GM19468 (cell line): Measurements from ENCODE around the gene PLA2G6.
"Not testable (repeated sequence)": the region's sequence is repeated elsewhere in the genome, so short reads cannot be mapped to it uniquely, and the experiment has no call there.

Source experiments
- ATAC-seq: cut with Tn5 transposase; IDR thresholded peaks from one replicate; pipeline ENCODE4 v1.9.1; 2021; ENCODE audit warnings: mild to moderate bottlenecking, moderate library complexity, moderate number of reproducible peaks; ENCODE audit not compliant: unreplicated experiment; ENCODE audit errors: extremely low read depth

The PLA2G6 gene

DNA sequence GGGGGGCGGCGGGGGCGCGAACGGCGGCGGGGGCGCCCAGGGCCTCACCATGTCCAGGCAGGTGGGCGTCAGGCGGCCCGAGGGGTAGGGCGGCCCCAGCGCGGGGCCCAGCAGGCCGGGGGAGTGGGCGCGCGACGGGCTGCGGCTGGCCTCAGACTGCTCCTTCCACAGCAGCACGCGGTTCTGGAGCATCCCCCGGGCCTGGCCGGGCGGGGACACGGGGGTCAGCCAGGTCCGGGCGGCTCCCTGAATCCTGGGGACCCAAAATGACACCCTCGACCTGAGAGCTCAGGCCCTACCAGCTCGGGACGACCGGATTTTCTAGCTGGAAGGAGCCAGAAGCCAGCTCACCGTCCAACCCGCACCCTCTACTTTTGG lies 92.2 kb downstream of the PLA2G6 start:
- no peak for ATAC-seq

DNA sequence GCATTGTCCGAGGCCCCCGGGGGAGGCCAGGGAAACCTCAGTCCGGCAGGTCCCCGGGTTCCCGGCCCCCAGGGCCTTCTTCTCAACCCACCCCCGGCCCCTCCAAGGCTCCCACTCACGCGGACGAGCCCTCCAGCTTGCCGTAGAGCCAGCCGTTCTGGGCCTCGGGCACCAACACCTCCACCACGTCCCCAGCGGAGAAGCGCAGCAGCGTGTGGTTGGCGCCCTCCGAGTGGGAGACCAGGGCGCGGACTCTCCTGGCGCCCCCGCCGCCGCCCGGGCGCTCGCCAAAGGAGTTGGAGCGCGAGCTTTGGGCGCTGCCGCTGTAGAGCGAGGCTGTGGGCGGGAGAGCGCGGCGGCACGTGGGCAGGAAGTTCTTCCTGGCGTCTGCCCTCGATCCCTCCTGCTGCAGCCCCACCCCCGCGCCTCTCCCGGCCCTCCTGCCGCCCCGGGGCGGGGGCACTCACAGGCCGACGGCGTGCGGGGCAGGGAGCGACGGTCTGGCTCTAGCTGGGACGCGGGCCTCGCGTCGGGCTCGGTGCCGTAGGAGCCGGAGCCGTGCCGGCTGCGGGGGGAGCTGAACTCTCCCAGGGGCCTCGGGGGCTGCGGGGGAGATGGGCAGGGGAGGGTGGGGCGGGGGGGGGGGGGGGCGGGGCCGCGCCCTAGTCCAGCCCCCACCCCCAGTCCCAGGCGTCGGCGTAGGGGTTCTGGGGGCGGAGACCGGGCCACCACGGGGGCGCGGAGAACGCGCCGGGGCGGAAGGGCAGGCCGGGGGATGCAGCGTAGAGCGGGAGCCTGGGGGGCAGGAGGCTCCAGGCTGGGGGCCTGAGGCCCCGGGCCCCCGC lies 92.8 kb downstream of the PLA2G6 start:
- no peak for ATAC-seq

- no peak for ATAC-seq
Measured at GRCh38 chr22:38087855-38088254, 93.8 kb downstream of the PLA2G6 start.

- ATAC-seq: no peak
Measured at GRCh38 chr22:38086942-38087341, 94.7 kb downstream of the PLA2G6 start.

GRCh38 chr22:38086001-38086845 lies 95.4 kb downstream of the PLA2G6 start:
- ATAC-seq: no peak

- no peak for ATAC-seq
Measured at GRCh38 chr22:38085501-38085900, 96.1 kb downstream of the PLA2G6 start.

- ATAC-seq: no peak
Measured at GRCh38 chr22:38085056-38085455, 96.6 kb downstream of the PLA2G6 start.

DNA sequence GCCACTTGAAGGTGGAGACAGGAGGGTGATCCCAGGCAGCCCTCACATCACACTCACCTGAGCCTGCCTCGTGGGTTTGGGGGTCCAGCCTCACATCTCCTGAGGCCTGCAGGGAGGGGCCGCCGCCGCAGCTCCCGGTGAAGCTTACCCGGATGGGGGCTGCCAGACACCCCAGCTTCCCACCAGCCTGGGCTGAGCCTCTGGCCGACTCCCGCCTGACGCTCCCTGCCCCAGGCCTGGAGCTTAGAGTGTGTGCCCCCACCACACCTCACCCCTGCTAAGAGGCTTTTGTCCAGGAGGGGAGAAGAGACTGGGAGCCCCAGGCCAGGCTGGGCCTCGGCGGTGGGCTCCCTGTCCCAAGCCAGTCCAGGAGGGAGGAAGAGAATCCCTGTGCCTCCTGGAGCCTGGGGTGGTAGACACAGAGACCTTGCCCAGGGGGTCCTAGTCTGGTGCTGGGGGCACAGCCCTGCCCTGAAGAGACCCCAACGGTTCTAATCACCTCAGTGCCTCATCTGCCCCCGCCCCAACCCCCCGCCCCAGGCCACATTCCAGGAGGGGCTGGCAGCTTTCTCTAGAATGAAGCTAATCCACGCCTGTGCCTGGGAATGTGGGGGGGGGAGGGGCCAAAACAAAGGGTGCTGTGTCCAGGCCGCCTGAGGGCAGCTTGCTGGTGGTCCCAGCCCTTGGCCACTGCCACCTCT lies 97.5 kb downstream of the PLA2G6 start, which contains the start of gene SLC16A8:
Gene SLC16A8, minus strand, starts transcription at position 254 of the 701 bp plus-strand sequence. CDS start 1,311 bp downstream, outside the sequence.
- ATAC-seq: no peak

DNA sequence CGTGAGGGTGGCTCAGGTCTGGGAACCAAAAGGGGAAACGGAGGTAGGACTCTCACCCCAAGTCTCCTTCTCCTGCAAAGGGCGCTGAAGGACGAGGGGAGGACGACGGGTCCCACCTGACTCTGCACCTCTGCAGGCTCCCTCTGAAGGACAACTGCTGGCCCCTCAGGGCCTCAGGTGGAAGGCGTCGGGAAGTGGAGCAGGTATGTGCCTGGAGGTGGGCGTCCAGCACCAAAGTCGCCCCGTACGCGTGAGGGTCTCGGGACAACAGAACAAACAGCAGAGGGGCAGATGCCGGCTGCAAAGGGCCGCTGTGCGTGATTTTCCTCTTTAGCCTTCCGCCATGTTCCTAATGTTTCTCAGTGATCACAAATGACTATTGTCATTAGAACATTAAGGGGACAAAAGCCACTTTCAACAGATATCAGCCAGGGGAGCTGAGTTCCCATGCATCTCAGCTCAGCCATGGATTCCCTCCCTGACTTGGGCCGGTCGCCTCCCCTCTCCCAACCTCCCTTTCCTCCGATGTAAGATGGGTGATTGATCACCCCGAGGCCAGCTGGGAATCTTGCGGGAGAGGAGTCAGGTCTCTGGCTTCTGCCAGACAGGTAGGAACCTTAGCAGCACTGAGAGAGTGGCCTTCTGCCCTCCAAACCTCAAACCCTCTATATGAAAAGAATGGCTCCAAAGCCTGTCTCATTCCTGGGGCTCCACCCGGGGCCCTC lies 98.5 kb downstream of the PLA2G6 start:
- no peak for ATAC-seq

DNA sequence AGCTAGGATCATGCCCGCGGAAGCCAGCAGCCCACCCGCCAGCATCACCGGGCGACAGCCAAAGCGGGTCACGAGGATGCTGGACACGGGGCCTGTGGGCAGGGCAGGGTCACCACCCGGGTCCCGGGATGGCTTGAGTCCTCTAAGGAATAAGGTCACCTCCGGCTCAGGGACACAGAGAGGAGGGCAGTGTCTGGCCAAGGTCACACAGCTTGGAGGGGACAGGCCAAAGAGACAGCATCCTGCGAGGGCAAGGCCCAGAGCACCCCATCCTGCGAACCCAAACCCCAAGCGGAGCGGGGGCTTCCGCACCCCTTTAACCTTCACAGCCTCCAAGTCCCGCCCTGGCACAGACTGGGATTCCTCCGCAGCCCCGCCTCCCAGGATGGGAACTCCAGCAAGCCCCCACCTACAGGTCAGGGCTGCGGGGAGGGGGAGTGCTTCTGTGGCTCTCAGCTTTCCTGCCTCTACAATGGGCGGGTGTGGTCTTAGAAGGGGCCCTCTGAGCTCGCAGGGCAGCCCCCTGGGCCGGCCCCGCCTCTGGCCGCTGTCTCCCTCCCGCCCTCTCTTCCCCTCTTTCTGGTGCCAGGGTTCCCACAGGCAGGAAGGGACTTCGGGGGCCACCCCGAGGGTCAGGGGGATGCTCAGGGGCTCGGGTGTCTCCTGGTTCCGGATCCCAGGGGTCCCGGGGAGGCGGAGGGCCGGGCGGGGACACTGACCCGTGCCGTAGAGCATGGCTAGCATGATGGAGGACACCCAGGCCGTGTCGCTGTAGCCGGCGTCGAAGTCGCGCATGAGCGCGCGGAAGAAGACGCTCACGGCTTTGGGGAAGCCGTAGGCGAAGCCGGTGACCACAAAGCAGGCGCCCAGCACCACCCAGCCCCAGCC lies 99.4 kb downstream of the PLA2G6 start:
- no peak for ATAC-seq

- no peak for ATAC-seq
Measured at GRCh38 chr22:38081636-38081940, 100.0 kb downstream of the PLA2G6 start.

DNA sequence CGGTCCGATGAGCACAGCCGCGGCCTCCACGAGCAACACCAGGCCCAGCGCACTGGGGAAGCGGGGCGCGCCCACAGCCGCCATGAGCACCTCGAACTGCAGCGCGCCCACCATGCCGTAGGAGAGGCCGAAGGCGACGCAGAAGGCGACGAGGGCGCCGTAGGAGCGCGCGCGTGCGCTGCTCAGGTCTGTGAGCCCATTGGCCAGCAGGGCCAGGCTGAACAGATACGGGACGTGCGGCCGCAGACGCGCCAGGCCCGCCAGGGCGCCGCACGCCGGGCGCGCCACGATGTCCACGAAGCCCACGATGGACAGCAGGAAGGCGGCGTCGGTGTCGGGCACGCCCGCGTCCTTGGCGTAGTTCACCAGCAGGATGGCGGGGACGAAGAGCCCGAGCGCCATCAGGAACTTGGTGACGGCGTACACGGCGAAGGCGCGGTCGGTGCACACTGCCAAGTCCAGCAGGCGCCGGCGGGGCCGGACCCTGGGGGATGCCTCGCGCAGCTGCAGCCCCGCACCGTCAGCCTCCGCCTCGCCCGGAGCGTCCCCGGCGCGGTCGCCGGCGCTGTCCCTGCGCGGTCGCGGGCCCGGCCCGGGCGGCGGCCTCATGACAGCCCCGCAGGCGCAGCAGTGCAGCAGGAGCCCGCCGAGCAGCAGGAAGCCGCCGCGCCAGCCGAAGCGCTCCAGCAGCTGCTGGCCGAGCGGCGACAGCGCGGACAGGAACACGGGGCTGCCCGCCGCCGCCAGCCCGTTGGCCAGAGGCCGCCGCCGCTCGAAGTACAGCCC lies 100.6 kb downstream of the PLA2G6 start:
- ATAC-seq: no peak

DNA sequence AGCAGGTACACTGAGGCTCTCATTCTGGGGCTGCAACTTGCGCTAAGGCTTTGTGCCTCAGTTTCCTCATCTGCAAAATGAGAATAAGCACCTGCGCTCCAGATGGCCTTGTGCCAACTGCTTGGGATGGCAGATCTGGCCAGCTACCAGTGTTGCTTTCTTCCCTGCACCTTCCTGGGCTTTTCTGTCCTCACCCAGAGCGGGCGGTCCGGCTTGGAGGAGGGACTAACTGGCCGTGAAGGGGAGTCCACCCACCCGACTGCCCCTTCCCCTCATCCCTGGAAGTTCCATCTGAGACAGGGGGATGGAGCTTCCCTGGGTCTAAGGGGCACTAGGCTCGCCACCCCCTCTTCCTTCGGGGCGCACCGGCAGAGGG lies 101.2 kb downstream of the PLA2G6 start:
- no peak for ATAC-seq

GRCh38 chr22:38079804-38080203 lies 101.8 kb downstream of the PLA2G6 start:
- no peak for ATAC-seq

DNA sequence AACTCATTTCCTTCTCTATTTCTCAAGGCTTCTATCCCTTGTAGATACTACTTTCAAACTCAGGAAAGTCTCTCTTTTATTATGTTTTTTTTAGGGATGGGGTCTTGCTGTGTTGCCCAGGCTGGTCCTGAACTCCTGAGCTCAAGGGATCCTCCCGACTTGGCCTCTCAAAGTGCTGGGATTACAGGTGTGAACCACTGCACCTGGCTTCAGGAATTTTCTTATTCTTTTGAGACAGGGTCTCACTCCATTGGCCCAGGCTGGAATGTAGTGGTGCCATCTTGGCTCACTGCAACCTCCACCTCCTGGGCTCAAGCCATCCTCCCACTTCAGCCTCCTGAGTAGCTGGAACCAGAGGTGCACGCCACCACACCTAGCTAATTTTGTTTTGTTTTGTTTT lies 102.4 kb downstream of the PLA2G6 start:
- not testable (repeated sequence) for ATAC-seq

- no peak for ATAC-seq
Measured at GRCh38 chr22:38078046-38078840, 103.4 kb downstream of the PLA2G6 start.

GRCh38 chr22:38077595-38077994 lies 104.0 kb downstream of the PLA2G6 start:
- no peak for ATAC-seq

- no peak for ATAC-seq
Measured at GRCh38 chr22:38077096-38077495, 104.5 kb downstream of the PLA2G6 start.
